ENCODE data around the gene HPCAL1.
"Not testable (repeated sequence)": the region's sequence is repeated elsewhere in the genome, so short reads cannot be mapped to it uniquely, and the experiment has no call there.

The HPCAL1 gene

GRCh38 chr2:10430886-10431622 lies 128.3 kb downstream of the HPCAL1 start:
- no peak for DNase-seq

- DNase-seq, result no peak
Observed at GRCh38 chr2:10431797-10432196, 129.1 kb downstream of the HPCAL1 start.

- no peak for DNase-seq
Observed at GRCh38 chr2:10432311-10433181, 129.8 kb downstream of the HPCAL1 start.

GRCh38 chr2:10433264-10433946 lies 130.7 kb downstream of the HPCAL1 start:
- DNase-seq, result no peak

GRCh38 chr2:10433947-10434885 lies 131.5 kb downstream of the HPCAL1 start:
- DNase-seq, result no peak

GRCh38 chr2:10434886-10435819 lies 132.4 kb downstream of the HPCAL1 start:
- DNase-seq, result peak; percentile 28 to 46

GRCh38 chr2:10435820-10436204 lies 133.1 kb downstream of the HPCAL1 start:
- no peak for DNase-seq

- no peak for DNase-seq
Observed at GRCh38 chr2:10436583-10437110, 133.9 kb downstream of the HPCAL1 start.

GRCh38 chr2:10437806-10438205 lies 135.1 kb downstream of the HPCAL1 start:
- no peak for DNase-seq

GRCh38 chr2:10438688-10439087 lies 136.0 kb downstream of the HPCAL1 start:
- DNase-seq, result no peak

GRCh38 chr2:10439185-10439879 lies 136.6 kb downstream of the HPCAL1 start:
- no peak for DNase-seq

- DNase-seq, result no peak
Observed at GRCh38 chr2:10439971-10440370, 137.3 kb downstream of the HPCAL1 start.

GRCh38 chr2:10440736-10441135 lies 138.0 kb downstream of the HPCAL1 start:
- no peak for DNase-seq

GRCh38 chr2:10441948-10442347 lies 139.2 kb downstream of the HPCAL1 start:
- no peak for DNase-seq

- DNase-seq, result not testable (repeated sequence)
Observed at GRCh38 chr2:10442469-10443126, 139.9 kb downstream of the HPCAL1 start.

- no peak for DNase-seq
Observed at GRCh38 chr2:10444463-10444862, 141.8 kb downstream of the HPCAL1 start.

- no peak for DNase-seq
Observed at GRCh38 chr2:10446631-10447030, 143.9 kb downstream of the HPCAL1 start.

- peak; percentile 25 to 35 for DNase-seq
Observed at GRCh38 chr2:10447300-10447894, 144.7 kb downstream of the HPCAL1 start.

- peak; percentile 94 to 96 for DNase-seq
Observed at GRCh38 chr2:10447895-10448575, 145.3 kb downstream of the HPCAL1 start, which contains the start of gene ODC1. Gene ODC1, minus strand, starts transcription at chr2:10448327. Its CDS starts 3,295 bp downstream, at chr2:10445032.
